IPS-NIHi7 (cell line): ENCODE data around the gene MACROD1.

ENCODE experiments used
- DNase-seq: peaks from one replicate; pipeline ENCODE4 v3.0.0; 2012; ENCODE audit warnings: mixed read lengths; ENCODE audit errors: extremely low spot score

MACROD1 gene

DNA sequence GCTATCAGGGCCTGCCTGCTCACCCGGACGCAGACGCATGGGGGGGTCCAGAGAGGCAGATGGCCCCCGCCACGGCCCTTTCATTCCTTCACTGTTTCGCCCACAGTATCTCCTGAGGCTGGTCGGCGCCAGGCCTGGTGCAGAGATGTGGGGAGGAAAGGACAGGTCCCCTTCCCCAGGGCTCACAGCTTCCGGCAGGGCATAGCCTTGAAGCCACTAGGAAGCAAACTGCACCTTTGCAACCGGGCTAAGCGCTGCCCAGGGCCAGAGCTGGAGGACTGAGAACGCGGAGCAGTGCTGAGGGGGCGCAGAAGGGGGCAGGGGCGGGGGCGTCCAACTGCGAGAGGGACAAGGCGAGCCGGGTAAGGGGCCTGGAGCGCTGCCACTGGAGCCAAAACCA, 150.4 kb downstream of the MACROD1 start:
- DNase-seq, result no peak

DNA sequence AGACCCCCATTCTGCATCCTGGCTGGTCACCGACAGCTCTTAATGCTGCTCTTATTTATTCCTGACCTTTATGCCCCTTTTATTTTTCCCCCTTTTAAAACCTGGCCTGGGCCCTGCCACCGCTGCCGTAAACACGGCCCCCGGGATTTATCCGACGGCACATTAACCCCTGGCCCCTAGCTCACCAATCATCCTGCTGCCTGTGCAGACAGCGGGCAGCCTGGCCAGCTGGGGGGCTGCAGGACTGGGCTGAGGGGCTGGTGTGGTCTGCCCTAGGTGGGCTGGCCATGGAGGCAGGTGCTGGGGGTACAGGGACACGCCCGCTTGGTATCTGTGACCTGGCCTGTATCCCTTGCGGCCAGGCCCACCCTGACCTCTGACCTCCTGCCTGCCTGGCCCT, 151.6 kb downstream of the MACROD1 start:
- DNase-seq, result no peak

DNA sequence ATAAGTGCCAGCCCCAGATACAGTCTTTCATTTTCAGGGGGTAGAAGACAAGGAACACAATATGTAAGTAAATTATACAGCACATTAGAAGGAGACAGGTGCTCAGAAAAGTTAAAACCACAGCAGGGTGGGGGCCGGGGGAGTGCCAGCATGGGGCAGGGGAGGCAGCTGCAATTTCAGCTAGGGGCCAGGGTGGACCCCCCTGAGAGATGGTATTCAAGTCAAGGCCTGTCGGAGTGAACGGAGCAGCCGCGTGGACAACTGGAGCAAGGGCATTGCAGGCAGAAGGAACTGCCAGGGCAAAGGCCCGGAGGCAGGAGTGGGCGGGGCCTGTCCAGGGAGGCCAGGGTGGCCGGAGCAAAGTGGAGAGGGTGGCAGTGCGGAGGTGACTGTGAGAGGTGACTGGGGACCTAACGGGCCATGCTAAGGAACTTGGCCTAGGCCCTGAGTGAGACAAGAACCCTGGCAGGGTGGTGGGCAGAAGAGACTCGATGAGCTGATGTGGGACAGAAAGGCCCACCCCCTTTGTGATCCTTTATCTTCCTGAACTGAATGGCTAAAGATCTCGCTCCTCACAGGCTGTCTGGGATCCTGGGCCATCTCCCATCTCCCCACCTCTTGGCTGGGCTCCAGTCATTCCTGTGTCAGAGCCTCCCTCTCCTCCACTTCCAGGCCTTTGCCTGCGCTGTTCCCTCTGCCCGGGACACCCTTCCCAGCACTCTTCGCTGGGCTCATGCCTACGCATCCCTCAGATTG, 152.6 kb downstream of the MACROD1 start:
- no peak for DNase-seq

DNA sequence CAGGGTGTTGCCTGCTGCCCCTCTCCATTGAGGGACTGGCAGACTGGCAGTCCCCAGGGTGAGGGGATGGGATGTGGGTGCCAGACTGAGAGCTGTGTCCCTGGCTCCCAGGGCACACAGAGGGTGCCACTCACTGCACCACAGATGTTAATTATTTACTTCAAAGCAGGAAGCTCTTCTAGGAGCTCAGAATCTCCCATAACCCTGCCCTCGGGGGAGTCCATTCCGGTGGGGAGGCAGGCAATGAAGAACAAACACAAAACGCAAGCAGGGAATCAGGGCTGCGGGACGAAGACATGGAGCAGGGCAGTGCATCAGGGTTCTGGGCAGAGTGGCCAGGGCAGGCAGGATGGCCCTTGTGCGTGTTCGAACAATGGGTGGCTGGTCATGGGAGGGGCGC, 154.5 kb downstream of the MACROD1 start:
- no peak for DNase-seq

DNA sequence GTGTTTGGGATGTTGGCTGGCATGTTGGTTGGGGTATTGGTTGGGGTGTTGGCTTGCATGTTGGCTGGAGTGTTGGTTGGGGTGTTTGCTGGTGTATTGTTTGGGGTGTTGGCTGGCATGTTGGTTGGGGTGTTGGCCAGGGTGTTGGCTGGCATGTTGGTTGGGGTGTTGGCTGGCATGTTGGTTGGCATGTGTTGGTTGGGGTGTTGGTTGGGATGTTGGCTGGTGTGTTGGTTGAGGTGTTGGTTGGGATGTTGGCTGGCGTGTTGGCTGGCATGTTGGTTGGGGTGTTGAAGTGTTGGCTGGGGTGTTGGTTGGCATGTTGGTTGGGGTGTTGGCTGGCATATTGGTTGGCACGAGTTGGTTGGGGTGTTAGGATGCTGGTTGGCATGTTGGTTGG, 155.1 kb downstream of the MACROD1 start:
- no peak for DNase-seq

DNA sequence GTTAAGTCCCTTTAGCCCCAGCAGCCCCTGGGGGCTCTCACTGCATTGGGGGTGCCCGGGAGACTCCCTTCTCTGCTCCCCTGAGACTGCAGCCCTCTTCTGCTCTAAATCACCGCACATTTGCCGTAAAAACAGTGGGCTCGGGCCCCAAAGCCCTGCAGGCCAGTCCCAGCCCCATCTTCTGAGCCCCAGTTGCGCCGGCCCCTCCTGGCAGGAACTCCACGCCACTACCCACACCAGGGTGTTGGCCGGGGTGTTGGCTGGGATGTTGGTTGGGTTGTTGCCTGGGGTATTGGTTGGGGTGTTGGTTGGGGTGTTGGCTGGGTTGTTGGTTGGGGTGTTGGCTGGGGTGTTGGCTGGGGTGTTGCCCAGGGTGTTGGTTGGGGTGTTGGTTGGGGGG, 156.2 kb downstream of the MACROD1 start:
- no peak for DNase-seq

DNA sequence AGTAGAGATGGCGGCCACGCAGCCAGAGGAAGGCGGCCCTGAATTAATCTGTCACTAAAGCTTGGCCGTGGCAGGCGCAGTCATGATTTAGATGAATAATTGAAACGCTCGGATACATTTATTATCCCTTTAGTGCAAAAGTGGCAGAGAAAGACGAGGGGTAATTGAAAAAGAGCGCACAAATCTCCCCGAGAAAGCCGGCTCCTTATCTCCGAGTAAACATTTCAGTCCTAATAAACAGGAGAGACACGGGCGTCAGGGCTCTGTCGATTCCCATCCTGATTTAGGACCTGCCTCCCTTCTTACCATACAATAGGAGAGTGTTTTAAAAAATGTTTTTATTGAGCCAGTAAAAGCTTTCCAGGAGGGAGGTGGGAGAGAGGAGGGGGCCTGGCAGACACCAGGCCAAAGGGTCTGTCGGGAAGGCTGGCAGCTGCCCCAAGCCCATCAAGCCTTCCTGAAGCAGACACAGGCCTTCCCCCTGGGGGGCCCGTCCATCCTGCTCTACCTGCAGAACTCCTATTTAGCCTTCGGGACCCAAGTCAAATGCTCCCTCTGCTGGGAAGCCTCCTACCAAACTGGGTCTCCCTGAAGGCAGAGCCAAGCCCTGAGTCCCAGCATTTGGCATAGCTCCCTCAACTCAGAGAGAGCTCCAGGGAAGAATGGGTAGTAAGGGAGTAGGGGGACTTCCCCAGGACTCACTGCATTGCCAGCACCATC, 156.8 kb downstream of the MACROD1 start:
- DNase-seq, result peak; percentile 56

DNA sequence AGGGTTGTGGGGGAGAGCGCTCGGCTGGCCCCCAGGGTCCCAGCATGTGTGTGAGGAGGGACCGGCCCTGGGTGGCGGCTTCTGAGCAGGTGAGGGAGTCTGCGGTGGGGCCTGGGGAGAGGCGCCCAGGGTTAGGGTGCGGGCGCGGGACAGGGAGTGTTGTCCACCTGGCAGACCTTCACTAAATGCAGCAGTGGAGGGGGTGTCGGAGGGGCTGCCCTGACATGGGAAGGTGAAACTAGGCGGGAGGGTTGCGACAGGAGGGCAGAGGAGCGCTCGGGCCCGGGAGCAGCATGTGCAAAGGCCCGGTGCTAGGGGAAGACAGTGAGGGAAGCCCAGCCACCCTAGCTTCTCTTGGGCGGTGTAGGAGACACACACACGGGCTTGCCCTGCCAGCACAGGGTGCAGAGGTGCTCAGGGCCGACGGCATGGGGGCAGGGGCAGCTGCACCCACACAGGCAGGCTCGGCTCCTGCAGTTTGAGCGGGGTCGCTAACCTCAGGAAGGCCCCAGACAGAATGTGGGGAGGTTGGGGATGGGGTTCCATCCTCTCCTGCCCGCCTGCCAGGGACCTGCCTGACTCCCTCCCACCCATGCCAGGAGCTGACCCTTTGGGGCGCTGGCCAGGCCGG, 157.5 kb downstream of the MACROD1 start:
- no peak for DNase-seq

DNA sequence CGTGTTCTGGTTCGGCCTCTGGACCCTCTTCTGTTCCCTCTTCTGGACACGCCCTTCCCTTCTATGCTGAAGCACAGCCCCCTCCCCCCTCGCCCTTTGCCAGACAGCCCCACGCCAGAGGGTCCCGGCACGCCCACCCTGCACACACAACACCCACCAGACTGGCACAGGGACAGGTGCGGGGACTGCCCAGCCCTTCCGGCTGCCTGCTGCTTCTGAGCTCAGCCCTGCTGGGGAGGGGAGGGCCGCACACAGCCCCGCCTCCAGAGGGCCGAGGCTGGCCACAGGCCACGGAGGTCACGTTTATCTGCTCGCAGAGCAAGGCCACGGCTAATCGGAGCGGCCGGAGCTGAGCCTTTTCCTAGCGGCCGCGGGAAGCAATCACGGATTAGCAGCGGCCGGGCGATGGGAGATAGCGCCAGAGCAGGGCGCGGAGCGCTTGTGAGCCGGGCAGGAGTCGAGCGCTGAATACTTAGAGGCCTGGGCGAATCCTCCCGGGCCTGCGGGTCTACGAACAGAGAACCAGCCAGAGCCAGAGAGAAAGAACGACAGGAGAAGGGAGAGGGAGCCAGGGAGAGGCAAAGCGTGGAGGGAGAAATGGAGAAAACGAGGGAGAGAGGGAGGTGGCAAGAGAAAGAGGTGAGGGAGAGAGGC, 158.2 kb downstream of the MACROD1 start:
- DNase-seq, result peak; percentile 71

DNA sequence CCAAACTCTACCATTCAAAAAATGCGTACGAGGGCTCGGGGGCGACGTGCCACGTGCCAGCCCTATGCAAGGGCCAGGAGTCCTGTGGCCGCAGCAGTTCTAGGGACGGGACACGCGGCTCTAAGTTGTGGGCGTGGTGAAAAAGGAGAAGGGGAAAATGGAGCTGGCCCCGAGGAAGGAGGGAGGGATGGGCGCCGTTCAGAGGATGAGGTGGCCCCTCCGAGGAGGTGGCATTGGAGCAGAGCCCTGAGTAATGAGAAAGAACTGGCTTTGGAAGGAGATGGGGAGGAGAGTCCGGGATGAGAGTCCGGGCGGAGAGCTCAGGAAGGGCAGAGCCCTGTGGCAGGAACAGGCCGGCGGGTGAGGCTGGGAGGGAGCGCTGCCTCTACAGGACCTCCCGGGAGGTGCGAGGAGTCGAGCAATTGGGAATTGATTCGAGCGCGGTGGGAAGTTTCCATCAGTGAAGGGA, 158.7 kb downstream of the MACROD1 start:
- DNase-seq, result peak; percentile 42

DNA sequence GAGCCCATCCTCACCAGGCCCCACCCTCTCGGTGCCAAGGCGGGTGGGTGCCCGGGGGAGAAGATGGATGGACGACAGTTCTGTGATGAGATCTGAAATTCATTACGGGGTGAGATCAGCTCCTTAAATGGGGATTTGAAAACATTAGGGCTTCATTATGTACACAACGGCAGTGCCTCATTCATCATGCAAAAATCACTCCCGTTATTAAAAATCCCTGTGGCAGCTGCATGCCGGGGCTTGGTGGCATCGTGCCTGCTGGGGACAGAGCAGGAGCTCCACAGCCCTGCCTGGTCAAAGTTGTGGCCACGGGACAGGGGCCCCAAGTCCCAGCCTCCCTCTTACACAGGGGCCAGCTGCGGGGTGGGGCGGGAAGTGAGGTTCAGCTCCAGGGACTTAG, 159.5 kb downstream of the MACROD1 start:
- DNase-seq, result no peak

DNA sequence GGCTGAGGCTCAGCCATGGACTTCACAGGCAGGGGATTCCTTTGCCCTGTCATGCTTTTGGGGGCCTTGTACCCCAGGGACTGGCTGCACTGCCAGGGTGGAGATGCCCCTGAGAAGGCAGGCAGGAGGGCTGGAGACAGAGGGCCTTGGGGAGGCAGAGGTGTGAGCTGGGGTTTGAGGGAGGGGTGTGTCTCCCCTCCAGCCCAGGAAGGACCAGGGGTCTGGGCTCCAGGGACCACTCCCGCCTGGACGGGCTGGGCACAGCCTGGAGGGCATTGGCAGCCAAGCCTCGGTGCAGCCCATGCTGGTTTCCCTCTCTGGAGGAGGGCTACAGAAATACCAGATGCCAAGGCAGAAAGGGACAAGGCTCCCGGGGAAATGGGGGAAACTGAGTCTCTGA, 160.2 kb downstream of the MACROD1 start:
- DNase-seq, result no peak

DNA sequence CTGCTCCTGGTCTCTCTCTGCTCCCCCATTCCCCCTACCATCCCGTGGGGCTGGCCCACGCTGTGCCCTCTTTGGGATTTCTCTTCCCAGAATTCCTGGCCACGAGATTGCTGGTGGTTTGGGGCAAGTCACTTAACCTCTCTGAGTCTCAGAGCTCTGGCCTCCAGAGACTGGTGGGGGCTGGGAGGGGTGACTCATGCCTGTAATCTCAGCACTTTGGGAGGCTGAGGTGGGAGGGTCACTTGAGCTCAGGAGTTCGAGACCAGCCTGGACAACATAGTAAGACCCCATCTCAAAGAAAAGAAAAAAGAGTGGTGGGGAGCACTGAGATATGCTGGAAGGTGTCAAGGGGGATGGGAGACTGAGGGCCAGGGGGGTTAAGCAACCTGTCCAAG, 161.3 kb downstream of the MACROD1 start:
- DNase-seq, result no peak

DNA sequence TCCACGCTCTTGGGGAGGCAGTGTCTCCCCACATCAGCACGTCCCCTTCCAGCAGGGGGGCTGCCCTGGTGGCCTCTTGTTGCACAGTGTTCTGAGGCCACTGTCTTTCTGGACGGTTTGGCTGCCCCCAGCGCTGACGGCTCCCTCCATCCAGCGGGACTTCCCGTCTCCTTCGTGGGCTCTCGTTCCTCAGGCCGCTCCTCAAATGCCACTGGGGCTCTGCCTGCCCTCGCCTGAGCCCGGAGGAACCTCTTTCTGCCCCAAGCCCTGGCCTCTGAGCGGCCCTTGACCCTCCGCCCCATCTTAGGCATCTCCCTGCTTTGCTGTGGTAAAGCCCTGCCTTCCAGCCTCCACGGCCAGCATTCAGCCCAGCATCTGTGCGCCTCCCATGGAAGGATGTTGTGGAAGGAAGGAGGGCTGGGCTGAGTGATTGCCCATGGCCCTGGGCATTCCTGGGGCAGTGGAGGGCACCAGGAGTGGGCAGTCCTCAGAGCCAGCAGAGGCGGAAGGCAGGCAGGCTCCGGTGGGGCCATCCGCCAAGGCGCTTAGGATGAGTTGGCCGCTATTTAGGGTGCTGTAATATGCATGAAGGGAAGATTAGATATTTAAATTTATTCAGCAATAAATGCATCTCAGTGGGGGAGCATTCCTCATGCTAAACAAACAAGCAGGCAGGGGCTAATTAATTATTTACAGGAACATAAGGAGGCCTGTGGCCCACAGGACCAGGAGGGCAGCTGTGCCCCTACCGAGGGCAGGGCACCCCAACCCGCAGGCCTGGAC, 161.9 kb downstream of the MACROD1 start:
- no peak for DNase-seq

DNA sequence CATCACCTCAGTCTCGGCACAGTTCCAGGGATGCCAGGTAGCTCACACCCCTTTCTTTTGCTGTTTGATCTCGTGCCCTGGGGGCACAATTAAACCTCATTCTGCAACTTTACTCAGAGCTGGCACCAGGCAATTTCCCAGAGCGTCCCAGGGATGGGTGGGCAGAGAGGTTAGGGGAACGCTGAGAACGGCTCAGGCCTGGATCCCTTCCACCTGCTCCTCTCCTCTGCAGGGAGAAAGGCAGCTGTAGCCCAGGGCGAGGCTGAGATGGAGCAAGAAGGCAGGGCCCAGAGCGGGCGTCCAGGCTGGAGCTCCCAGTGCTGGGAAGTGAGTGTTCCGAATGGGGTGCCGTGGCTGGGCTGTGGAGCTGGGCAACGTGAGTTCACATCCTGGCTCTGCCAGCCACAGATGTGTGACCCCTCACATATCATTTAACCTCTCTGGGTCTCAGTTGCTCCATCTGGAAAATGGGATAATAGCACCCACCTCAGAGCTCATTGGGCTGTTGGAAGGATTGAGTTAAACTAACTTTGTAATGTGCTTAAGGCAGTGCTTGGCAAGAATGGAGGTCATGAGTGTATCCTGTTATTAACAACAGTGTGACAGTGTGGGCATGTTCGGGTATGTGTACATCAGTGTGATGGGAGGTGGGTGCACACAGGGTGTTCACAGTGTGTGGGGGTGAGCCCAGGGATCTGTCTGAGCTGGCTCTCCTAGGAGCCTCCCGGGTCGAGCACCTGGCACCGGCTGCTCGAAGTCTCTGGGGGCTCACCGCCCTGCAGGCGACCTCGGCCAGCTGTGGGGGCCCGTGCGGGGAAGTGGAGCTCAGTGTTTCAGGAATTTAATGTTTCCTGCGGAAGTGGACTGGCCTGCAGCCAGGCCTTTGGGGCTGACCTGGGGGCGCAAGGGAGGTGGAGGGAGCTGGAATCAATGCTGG, 164.2 kb downstream of the MACROD1 start:
- DNase-seq, result no peak

DNA sequence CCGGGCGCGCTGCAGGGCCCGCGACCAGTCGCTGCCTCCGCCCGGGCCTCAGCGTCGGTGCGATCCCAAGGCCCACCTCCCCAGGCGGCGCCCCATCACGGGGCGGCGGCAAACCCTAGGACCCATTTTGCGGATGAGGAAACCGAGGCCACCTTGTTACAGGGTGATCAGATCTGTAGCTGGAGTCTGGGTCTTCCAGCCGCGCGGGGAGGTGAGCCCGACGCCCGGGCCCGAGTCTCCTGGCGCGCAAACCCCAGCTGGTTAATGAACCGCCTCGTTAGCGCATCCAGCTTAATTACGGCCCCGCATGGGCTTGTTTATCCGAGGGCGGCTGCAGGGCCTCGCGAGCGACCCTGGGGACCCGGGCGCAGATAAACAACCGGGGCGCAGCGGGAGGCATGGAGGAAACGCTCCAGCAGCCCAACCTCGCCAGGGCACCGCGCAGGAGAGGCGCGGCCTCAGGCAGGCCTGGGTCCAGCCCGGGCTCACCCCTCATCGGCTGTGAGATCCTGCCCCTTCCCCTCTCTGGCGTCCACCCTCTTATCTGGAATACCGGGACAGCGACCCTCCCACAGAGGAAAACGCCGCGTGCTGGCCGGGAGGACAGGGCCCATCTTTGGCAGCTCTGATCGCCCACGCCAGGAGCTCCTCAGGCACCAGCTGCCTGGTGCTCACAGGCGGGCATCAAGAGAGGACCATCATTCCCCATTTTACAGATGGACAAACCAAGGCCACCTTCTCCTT, 165.0 kb downstream of the MACROD1 start:
- no peak for DNase-seq

DNA sequence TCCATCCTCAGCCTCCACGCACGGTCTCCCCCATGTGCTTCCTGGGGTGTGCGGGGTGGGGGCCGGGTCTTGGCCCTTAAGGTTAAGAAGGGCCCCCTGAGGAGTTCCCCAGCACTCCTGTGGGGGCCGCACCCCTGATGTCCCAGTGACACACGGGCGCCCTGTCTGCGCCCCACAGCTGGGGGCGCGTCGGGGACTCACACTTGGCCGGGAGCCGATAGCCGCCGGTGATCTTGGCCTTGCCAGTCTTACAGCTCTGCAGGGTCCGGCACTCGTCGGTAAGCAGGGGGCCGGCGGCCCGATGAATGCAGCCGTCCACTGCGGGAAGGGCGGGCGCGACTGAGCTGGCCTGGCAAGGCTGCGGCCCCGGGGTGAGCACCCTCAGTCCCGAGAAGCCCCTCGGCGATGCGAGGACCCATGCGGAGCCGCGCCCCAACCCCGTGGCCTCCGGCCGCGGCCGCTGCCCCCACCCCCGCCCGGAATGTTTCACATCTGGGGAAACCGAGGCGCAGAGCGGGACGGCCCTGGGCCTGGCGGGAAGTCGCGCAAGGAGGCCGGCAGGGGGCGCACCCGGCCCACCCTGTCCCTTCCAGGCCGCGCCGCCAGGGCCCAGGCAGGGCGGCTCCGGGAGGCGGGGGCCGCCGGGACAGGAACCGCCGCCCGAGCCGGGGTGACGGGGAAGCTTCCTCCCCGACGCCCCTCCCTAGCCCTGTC, 165.7 kb downstream of the MACROD1 start:
- peak; percentile 89 for DNase-seq

DNA sequence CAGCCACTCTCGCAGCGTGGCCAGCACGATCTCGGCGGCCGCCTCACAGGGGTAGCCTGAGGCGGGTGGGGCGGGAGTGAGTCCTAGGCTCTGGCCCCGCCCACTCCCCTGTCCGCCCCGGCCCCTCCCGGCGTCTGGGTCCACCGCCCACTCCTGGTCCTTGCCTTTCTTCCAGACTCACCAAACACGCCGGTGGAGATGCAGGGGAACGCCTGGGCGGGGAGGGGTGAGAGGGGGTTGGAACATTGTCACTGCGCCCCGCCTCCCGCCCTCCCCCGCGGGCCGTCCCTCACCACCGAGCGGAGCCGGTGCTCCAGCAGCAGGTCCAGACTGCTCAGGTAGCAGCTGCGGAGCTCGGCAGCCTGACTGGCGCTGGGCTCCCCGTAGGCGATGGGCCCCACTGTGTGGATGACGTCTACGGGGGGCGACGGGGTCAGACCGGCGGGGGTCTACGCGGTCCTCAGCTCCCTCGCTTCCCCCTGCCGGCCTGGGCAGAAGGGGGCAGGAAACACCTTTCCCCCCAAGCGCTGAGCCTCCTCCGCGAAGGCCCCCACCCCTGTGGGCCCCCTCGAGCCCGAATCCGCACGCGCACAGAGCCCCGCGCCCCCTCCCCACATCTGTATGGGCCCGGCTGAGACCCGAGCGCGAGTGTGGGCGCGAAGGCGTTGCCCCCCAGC, 166.4 kb downstream of the MACROD1 start:
- peak; percentile 92 for DNase-seq
